Caco-2 (cell line): ENCODE data around the gene RAPGEF3. TPM values are rescaled to one million over a fixed set of nuclear protein-coding genes. Genes with fewer than 3 reads are reported as not detected.

Experiments used
- BruUV-seq: library from RNA; stranded (reverse); fragments of 400-500 nt; replicated peaks from 2 replicates; lab custom pipeline; 2021; lab: Mats Ljungman, UMichigan
- CTCF ChIA-PET: fragments of 300-600 bp; sonication (Branson Sonifier 250); formaldehyde crosslinking; loops from one replicate; lab custom pipeline; 2022; ENCODE audit warnings: antibody characterized with exemption; lab: Charles Lee
- POLR2A ChIA-PET: fragments of 300-600 bp; sonication (Branson Sonifier 250); formaldehyde crosslinking; loops from one replicate; lab custom pipeline; 2022; ENCODE audit warnings: antibody characterized with exemption; lab: Charles Lee
- DNase-seq, 2 experiments: peaks; one replicate each; pipeline versions ENCODE4 v3.0.0 to v3.0.0-alpha.2; 2020 to 2022
- H3K27me3 ChIP-seq: replicated peaks from 2 replicates; pipeline ENCODE4 v1.6.0; 2011; ENCODE audit warnings: low read length; ENCODE audit not compliant: control insufficient read depth, insufficient read depth
- H3K36me3 ChIP-seq: 2 replicates; pipeline ENCODE4 v1.5.1; 2011; ENCODE audit warnings: low read length; ENCODE audit not compliant: control insufficient read depth, insufficient read depth
- H3K4me1 ChIP-seq: fragments of 250-450 bp; sonication (Bioruptor Pico); 2 replicates; pipeline ENCODE4 v1.5.1; 2020; ENCODE audit warnings: mild to moderate bottlenecking
- H3K4me3 ChIP-seq: 2 replicates; pipeline ENCODE4 v1.5.1; 2011; ENCODE audit warnings: low read depth, mild to moderate bottlenecking, control low read depth, low read length
- H3K9me3 ChIP-seq: fragments of 250-450 bp; sonication (Bioruptor Pico); 2 replicates; pipeline ENCODE4 v1.5.1; 2020; ENCODE audit warnings: mild to moderate bottlenecking, moderate library complexity
- H3K27ac Mint-ChIP-seq: one replicate; pipeline ENCODE4 v1.8.0; 2022; ENCODE audit warnings: mixed read lengths; ENCODE audit not compliant: unreplicated experiment
- H3K27me3 Mint-ChIP-seq: one replicate; pipeline ENCODE4 v1.8.0; 2022; ENCODE audit warnings: mixed read lengths; ENCODE audit not compliant: insufficient read depth, unreplicated experiment
- H3K36me3 Mint-ChIP-seq: one replicate; pipeline ENCODE4 v1.8.0; 2022; ENCODE audit warnings: mild to moderate bottlenecking, mixed read lengths; ENCODE audit not compliant: insufficient read depth, unreplicated experiment
- H3K4me1 Mint-ChIP-seq: one replicate; pipeline ENCODE4 v1.8.0; 2022; ENCODE audit warnings: low read depth, mixed read lengths; ENCODE audit not compliant: unreplicated experiment
- H3K4me3 Mint-ChIP-seq: one replicate; pipeline ENCODE4 v1.8.0; 2022; ENCODE audit warnings: mild to moderate bottlenecking, moderate library complexity, mixed read lengths; ENCODE audit not compliant: unreplicated experiment
- H3K9me3 Mint-ChIP-seq: one replicate; pipeline ENCODE4 v1.8.0; 2022; ENCODE audit warnings: mixed read lengths; ENCODE audit not compliant: unreplicated experiment
- CTCF ChIP-seq, 2 experiments: fragments of 200-600 bp in 1 of 2; IDR thresholded peaks; 1 replicate in 1 of 2; 2 replicates in 1 of 2; pipeline versions ENCODE4 v1.5.1 to v1.8.0; 2011 to 2022; ENCODE audit warnings: antibody characterized with exemption in 1 of 2, control low read depth in 1 of 2, inconsistent platforms in 1 of 2, low read depth in 1 of 2, low read length in 1 of 2, mild to moderate bottlenecking in 1 of 2, moderate library complexity in 1 of 2; ENCODE audit not compliant: insufficient read depth in 1 of 2, severe bottlenecking in 1 of 2, unreplicated experiment in 1 of 2
- intact Hi-C: fragments of 100-400 bp; cut with micrococcal nuclease; formaldehyde crosslinking; loops from one replicate; pipeline ENCODE4 v1.10.0; 2022; ENCODE audit not compliant: unreplicated experiment
- total RNA-seq: library from RNA; stranded (reverse); gene quantifications from 2 replicates; pipeline ENCODE4 v1.2.3, GENCODE V29; 2022

Gene RAPGEF3
- total RNA-seq, 1 experiment from 2014 or later, result 1.2 TPM

- DNase-seq, result no peak
- Histone ChIP-seq H3K9me3 (no peaks in the 10 kb centered on the region), H3K4me3 (no peak overlapping the region), H3K4me1 (peaks cover 11% of the 10 kb centered on the region), H3K36me3 (no peaks in the 10 kb centered on the region), H3K27me3 (no peaks in the 10 kb centered on the region)
- no peaks in the 10 kb centered on the region for H3K27me3 Mint-ChIP-seq
- POLR2A ChIA-PET, result interaction anchor here (0.5 kb wide), 1 partner anchor 413 kb away, joined by 6 read pairs; no protein-coding TSS in a partner anchor
- no peaks in the 10 kb centered on the region for H3K9me3 Mint-ChIP-seq
- CTCF ChIA-PET, result no interaction called here
- intact Hi-C loops, result no loop called here
- no TSS peak for BruUV-seq
- no peak for TF ChIP-seq CTCF (IDR thresholded peaks at IDR 0.05; ENCODE audit: insufficient read depth in 1 of 2, low read depth in 1 of 2, low read length in 1 of 2, severe bottlenecking in 1 of 2, unreplicated experiment in 1 of 2)
- no peak overlapping the region for H3K4me3 Mint-ChIP-seq
- H3K27ac Mint-ChIP-seq, result no peak overlapping the region
- H3K4me1 Mint-ChIP-seq, result peaks cover 19% of the 10 kb centered on the region
- no peaks in the 10 kb centered on the region for H3K36me3 Mint-ChIP-seq
These were observed 7.1 kb downstream of the RAPGEF3 start for GRCh38 chr12:47751561-47751960.

- Mint-ChIP-seq H3K36me3 (no peaks in the 10 kb centered on the region), H3K27me3 (no peaks in the 10 kb centered on the region), H3K4me3 (no peak overlapping the region), H3K4me1 (peaks cover 19% of the 10 kb centered on the region), H3K27ac (no peak overlapping the region), H3K9me3 (no peaks in the 10 kb centered on the region)
- intact Hi-C loops, result no loop called here
- H3K9me3 ChIP-seq, result no peaks in the 10 kb centered on the region
- TF ChIP-seq CTCF (IDR thresholded peaks at IDR 0.05; ENCODE audit: insufficient read depth in 1 of 2, low read depth in 1 of 2, low read length in 1 of 2, severe bottlenecking in 1 of 2, unreplicated experiment in 1 of 2), result no peak
- BruUV-seq, result no TSS peak
- no peaks in the 10 kb centered on the region for H3K36me3 ChIP-seq
- POLR2A ChIA-PET, result no interaction called here
- peaks cover 11% of the 10 kb centered on the region for H3K4me1 ChIP-seq
- no peak for DNase-seq
- no peaks in the 10 kb centered on the region for H3K27me3 ChIP-seq
- H3K4me3 ChIP-seq, result no peak overlapping the region
- CTCF ChIA-PET, result no interaction called here
These were observed 7.7 kb downstream of the RAPGEF3 start for GRCh38 chr12:47750916-47751470.

GRCh38 chr12:47750229-47750798 lies 8.4 kb downstream of the RAPGEF3 start:
- H3K4me3 Mint-ChIP-seq, result no peak overlapping the region

More at GRCh38 chr12:47750229-47750798, 8.4 kb downstream of the RAPGEF3 start:
- Mint-ChIP-seq H3K27ac (no peak overlapping the region), H3K27me3 (no peaks in the 10 kb centered on the region), H3K9me3 (no peaks in the 10 kb centered on the region), H3K4me1 (peaks cover 18% of the 10 kb centered on the region), H3K36me3 (no peaks in the 10 kb centered on the region)
- no peak for DNase-seq
- H3K9me3 ChIP-seq, result no peaks in the 10 kb centered on the region
- no peaks in the 10 kb centered on the region for H3K36me3 ChIP-seq
- intact Hi-C loops, result no loop called here
- H3K4me3 ChIP-seq, result no peak overlapping the region
- H3K27me3 ChIP-seq, result no peaks in the 10 kb centered on the region
- ChIA-PET CTCF (interaction anchor here (0.6 kb wide), 1 partner anchor 18 kb away, joined by 3 read pairs; no protein-coding TSS in a partner anchor), POLR2A (no interaction called here)
- BruUV-seq, result no TSS peak
- TF ChIP-seq CTCF (IDR thresholded peaks at IDR 0.05; ENCODE audit: insufficient read depth in 1 of 2, low read depth in 1 of 2, low read length in 1 of 2, severe bottlenecking in 1 of 2, unreplicated experiment in 1 of 2), result no peak
- H3K4me1 ChIP-seq, result peaks cover 12% of the 10 kb centered on the region
